ENCODE data around the gene PAIP2B. TPM values are rescaled to one million over a fixed set of nuclear protein-coding genes. Genes with fewer than 3 reads are reported as not detected.

Gene PAIP2B
- total and polyA plus RNA-seq, 2 of the 13 experiments (the other 11 are each of a cell fraction or from before 2014, with no cell fraction given) = 0.16 to 0.29 TPM

- TF ChIP-seq TCF7 (IDR thresholded peaks at IDR 0.05; ENCODE audit: low read depth) (0 out of 2 replicates have a peak, but pooled peaks have one; percentile 15), ISX (CRISPR knock-in tag; conservative IDR thresholded peaks at IDR 0.05) (no peak), THAP9 (CRISPR knock-in tag; IDR thresholded peaks at IDR 0.05; ENCODE audit: borderline replicate concordance) (0 out of 2 replicates have a peak, but pooled peaks have one; percentile 23), ZNF670 (CRISPR knock-in tag; IDR thresholded peaks at IDR 0.05; ENCODE audit: borderline replicate concordance) (no peak), TBX3 (IDR thresholded peaks at IDR 0.05; ENCODE audit: borderline replicate concordance) (peak; percentile 53; the same call in 1 of the 2 replicates), SP2 (CRISPR knock-in tag; IDR thresholded peaks at IDR 0.05) (peak; percentile 84), ZNF503 (CRISPR knock-in tag; IDR thresholded peaks at IDR 0.05) (no peak), ZNF362 (CRISPR knock-in tag; IDR thresholded peaks at IDR 0.05; ENCODE audit: borderline replicate concordance) (peak; percentile 77; the same call in 1 of the 2 replicates), CREM (IDR thresholded peaks at IDR 0.05) (peak; percentile 50), CREM (CRISPR knock-in tag; IDR thresholded peaks at IDR 0.05) (no peak), CHD2 (IDR thresholded peaks at IDR 0.05; ENCODE audit: low read depth, low read length) (peak; percentile 16; the same call in 1 of the 2 replicates), SP1 (IDR thresholded peaks at IDR 0.05) (no peak), SP1 (CRISPR knock-in tag; IDR thresholded peaks at IDR 0.05) (peak; percentile 52; the same call in 1 of the 2 replicates), GABPA (IDR thresholded peaks at IDR 0.05; ENCODE audit: low read depth, low read length) (no peak), GABPA (CRISPR knock-in tag; IDR thresholded peaks at IDR 0.05; ENCODE audit: low read depth) (peak; percentile 38; the same call in 1 of the 2 replicates), NFYB (CRISPR knock-in tag; IDR thresholded peaks at IDR 0.05) (peak; percentile 90), ETV5 (CRISPR knock-in tag; IDR thresholded peaks at IDR 0.05; ENCODE audit: borderline replicate concordance) (no peak)
- TF ChIP-seq, protein P1, sequence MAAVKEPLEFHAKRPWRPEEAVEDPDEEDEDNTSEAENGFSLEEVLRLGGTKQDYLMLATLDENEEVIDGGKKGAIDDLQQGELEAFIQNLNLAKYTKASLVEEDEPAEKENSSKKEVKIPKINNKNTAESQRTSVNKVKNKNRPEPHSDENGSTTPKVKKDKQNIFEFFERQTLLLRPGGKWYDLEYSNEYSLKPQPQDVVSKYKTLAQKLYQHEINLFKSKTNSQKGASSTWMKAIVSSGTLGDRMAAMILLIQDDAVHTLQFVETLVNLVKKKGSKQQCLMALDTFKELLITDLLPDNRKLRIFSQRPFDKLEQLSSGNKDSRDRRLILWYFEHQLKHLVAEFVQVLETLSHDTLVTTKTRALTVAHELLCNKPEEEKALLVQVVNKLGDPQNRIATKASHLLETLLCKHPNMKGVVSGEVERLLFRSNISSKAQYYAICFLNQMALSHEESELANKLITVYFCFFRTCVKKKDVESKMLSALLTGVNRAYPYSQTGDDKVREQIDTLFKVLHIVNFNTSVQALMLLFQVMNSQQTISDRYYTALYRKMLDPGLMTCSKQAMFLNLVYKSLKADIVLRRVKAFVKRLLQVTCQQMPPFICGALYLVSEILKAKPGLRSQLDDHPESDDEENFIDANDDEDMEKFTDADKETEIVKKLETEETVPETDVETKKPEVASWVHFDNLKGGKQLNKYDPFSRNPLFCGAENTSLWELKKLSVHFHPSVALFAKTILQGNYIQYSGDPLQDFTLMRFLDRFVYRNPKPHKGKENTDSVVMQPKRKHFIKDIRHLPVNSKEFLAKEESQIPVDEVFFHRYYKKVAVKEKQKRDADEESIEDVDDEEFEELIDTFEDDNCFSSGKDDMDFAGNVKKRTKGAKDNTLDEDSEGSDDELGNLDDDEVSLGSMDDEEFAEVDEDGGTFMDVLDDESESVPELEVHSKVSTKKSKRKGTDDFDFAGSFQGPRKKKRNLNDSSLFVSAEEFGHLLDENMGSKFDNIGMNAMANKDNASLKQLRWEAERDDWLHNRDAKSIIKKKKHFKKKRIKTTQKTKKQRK (IDR thresholded peaks at IDR 0.05; ENCODE audit: low read length) = peak; percentile 78; the same call in 1 of the 2 replicates
- TF ChIP-seq, protein P2, sequence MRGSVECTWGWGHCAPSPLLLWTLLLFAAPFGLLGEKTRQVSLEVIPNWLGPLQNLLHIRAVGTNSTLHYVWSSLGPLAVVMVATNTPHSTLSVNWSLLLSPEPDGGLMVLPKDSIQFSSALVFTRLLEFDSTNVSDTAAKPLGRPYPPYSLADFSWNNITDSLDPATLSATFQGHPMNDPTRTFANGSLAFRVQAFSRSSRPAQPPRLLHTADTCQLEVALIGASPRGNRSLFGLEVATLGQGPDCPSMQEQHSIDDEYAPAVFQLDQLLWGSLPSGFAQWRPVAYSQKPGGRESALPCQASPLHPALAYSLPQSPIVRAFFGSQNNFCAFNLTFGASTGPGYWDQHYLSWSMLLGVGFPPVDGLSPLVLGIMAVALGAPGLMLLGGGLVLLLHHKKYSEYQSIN (CRISPR knock-in tag; IDR thresholded peaks at IDR 0.05; ENCODE audit: borderline replicate concordance) = no peak
These were observed at the start of gene PAIP2B (continued) for GRCh38 chr2:71226965-71227560.
